Subcutaneous adipose tissue (tissue), 4 donors: ENCODE data around the gene E4F1. TPM values are rescaled to one million over a fixed set of nuclear protein-coding genes. Genes with fewer than 3 reads are reported as not detected.

ENCODE experiments used
- total RNA-seq, 4 donors: library from RNA; depleted of rRNA; stranded (reverse); fragments of >200 nt; gene quantifications; one replicate each; pipeline ENCODE4 v1.1.0, GENCODE V29; 2016
- TF ChIP-seq, protein P1 (sequence below): fragments of 450-650 bp; IDR thresholded peaks from one replicate; pipeline ENCODE4 v1.5.1; 2016; ENCODE audit warnings: low read depth, mild to moderate bottlenecking, control low read depth, antibody characterized with exemption, moderate library complexity

Gene E4F1
- total RNA-seq, 4 donors from 2014 or later: 9.6 to 33.2 (median 16.8) TPM

DNA sequence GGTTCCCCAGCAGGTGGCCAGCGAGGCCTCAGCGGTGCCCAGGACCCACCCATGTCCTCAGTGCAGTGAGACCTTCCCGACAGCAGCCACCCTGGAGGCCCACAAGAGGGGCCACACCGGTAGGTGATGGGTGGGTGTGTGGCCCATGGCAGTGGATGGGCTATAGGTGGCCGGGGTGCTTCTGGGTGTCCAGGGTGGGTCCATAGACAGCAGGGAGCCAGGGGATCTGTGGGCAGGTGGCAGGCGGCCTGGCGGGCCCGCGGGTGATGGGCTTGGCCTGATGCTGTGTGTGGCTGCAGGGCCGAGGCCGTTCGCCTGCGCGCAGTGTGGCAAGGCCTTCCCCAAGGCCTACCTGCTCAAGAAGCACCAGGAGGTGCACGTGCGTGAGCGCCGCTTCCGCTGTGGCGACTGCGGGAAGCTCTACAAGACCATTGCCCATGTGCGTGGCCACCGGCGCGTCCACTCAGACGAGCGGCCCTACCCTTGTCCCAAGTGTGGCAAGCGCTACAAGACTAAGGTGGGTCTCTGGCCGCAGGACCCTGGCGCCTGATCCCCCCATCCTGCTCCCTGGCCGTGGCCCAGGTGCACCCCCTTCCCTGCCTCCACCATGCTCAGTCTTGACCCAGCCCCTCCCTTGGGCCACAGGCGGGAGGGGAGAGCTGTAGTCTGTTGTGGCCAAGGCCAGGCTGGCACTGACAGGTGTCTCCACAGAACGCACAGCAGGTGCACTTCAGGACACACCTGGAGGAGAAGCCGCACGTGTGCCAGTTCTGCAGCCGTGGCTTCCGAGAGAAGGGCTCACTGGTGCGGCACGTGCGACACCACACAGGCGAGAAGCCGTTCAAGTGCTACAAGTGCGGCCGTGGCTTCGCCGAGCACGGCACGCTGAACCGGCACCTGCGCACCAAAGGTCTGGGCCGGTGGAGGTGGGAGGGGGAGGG lies 10.8 kb downstream of the E4F1 start:
- TF ChIP-seq, protein P1, sequence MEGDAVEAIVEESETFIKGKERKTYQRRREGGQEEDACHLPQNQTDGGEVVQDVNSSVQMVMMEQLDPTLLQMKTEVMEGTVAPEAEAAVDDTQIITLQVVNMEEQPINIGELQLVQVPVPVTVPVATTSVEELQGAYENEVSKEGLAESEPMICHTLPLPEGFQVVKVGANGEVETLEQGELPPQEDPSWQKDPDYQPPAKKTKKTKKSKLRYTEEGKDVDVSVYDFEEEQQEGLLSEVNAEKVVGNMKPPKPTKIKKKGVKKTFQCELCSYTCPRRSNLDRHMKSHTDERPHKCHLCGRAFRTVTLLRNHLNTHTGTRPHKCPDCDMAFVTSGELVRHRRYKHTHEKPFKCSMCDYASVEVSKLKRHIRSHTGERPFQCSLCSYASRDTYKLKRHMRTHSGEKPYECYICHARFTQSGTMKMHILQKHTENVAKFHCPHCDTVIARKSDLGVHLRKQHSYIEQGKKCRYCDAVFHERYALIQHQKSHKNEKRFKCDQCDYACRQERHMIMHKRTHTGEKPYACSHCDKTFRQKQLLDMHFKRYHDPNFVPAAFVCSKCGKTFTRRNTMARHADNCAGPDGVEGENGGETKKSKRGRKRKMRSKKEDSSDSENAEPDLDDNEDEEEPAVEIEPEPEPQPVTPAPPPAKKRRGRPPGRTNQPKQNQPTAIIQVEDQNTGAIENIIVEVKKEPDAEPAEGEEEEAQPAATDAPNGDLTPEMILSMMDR: no peak

DNA sequence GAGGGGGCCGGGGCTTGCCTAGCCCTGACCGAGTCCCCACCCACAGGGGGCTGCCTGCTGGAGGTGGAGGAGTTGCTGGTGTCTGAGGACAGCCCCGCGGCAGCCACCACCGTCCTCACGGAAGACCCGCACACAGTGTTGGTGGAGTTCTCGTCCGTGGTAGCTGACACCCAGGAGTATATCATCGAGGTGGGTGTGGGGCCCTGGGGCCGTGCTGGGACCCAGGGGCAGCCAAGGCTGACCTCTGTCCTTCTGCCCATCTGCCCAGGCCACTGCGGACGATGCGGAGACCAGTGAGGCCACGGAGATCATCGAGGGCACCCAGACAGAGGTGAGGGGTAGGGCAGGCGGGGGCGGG lies 11.4 kb downstream of the E4F1 start:
- TF ChIP-seq, protein P1: no peak

DNA sequence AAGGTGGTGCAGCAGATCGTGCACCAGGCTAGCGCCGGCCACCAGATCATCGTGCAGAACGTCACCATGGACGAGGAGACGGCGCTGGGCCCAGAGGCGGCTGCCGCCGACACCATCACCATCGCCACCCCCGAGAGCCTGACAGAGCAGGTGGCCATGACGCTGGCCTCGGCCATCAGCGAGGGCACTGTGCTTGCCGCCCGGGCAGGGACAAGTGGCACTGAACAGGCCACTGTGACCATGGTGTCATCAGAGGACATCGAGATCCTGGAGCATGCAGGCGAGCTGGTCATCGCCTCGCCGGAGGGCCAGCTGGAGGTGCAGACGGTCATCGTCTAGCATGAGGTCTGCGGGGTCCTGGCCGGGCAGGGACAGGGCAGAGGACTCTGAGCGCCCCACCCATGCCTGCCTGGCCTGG lies 11.9 kb downstream of the E4F1 start:
- TF ChIP-seq, protein P1: no peak

DNA sequence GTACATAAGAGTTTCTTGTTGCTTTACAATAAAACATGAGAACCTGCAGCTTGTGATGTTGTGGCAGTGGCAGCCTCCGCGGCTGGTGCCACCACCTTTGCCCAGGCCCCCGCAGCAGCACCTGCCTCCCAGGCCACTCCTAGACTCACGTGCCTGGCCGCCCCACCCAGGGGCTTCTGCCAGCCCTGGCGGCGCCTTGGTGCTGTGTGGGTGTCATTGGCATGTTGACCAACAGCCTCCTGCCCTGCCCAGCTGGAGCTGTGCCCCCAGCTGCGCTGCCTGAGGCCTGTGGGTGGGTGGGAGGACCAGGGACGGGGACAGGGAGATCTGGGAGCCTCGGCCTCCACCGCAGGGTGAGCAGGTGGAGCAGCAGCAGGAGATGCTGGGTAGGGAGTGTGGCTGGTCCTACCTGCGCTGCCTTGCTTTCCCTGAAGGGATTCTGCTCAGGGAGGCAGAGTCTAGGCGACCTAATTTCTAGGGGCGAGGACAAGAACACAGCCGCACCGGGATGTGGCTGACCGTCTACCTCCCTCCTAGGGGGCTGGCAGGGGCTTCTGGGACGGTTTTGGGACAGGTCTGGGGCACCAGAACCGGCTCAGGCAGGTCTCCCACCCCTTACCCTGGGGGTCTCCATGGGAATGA lies 12.4 kb downstream of the E4F1 start:
- TF ChIP-seq, protein P1: no peak

DNA sequence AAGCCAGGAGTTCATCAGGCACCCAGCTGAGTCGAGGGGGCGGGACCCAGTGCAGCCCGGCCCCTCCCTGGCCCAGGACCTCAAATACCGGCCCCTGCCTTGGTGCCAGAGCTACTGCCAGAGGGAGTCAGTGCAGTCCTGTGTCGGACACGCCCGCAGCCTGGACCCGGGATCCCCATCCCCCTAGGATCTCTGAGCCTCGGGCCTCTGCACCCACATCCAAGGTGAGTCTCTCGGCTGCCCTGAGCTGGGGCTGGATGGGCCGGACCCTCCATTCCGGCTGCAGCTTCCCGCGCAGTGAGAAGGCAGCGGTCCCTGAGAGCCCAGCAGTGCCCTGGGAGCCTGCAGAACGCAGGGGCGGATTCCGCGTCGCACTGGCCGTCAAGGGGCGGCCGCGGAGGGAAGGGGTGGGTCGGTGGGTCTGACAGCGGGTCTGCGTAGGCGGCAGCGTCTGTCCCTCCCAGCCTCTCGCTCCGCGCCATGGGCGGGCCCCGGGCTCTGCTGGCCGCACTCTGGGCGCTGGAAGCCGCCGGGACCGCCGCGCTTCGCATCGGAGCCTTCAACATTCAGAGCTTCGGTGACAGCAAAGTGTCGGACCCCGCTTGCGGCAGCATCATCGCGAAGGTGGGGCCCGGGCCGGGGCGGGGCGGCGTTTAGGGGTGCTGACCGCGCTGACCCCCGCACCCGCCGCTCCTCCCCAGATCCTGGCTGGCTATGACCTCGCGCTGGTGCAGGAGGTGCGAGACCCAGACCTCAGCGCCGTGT lies 13.1 kb downstream of the E4F1 start, which contains the start of gene DNASE1L2:
Gene DNASE1L2, plus strand, starts transcription at position 108 of the 765 bp plus-strand sequence. Its CDS starts 373 bp downstream, at position 481.
- TF ChIP-seq, protein P1: no peak

DNA sequence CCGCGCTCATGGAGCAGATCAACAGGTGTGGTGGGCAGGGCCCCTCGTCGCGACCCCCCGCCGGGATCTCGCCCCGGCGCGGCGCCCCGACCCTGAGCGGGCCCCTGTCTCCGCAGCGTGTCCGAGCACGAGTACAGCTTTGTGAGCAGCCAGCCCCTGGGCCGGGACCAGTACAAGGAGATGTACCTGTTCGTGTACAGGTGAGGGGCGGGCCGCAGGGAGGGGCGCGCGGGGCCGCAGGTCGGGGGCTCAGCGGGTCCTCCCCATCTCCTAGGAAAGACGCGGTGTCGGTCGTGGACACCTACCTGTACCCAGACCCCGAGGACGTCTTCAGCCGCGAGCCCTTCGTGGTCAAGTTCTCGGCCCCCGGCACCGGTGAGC lies 13.7 kb downstream of the E4F1 start:
- TF ChIP-seq, protein P1: no peak
